Stimulated activated CD4-positive, alpha-beta T cell treated with anti-CD3 and anti-CD28 coated beads, Interleukin-12 subunit alpha, Interleukin-12 subunit beta, amount 100 ng/mL, for 48 hours (primary cell): ENCODE results near the gene PLPP7.
"Not testable (repeated sequence)": the region's sequence is repeated elsewhere in the genome, so short reads cannot be mapped to it uniquely, and the experiment has no call there.

Experiments used
- DNase-seq, 3 donors: peaks; one replicate each; pipeline ENCODE4 v3.0.0-alpha.2; 2020; ENCODE audit warnings: low read depth in 2 of 3, low spot score in 1 of 3

Gene PLPP7

DNA sequence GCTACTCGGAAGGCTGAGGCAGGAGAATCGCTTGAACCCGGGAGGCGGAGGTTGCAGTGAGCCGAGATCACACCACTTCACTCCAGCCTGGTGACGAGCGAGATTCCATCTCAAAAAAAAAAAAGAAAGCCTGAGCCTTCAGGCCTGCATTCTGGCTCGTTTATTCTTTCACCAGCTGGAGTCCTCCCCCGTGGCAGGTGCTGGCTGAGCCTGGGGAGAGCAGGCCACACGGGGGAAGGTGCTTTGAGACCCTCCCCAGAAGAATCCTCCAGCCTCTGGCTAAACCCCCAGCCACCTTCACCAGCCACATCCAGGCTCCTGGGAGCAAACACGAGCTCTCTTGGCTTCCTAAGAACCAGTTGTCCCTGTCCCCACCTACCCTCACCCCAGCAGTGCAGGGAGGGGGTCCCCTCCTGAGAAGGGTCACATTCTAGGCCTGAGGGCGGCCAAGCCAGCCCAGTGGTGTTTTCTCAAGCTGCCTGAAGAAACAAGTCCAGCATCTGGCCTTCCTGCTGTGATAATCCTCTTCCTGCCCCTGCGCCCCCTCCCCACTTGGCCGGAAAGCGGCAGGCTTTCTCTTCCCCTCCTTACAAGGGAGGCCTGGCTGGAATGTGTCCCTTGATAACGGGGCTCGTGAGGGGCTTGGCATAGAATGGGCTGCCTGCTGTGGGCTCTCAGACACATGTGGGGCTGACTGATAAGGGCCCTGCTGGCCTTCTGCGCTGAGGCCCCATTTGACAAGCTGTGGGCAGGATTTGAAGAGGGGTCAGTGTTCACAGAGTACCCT is 41.5 kb downstream of the PLPP7 start:
- no peak for DNase-seq

- DNase-seq, result not testable (repeated sequence)
Measured at GRCh38 chr9:131331996-131332395, 42.5 kb downstream of the PLPP7 start.

GRCh38 chr9:131333771-131334628 is 44.5 kb downstream of the PLPP7 start:
- DNase-seq, result no peak

GRCh38 chr9:131334629-131335367 is 45.3 kb downstream of the PLPP7 start:
- no peak for DNase-seq

DNA sequence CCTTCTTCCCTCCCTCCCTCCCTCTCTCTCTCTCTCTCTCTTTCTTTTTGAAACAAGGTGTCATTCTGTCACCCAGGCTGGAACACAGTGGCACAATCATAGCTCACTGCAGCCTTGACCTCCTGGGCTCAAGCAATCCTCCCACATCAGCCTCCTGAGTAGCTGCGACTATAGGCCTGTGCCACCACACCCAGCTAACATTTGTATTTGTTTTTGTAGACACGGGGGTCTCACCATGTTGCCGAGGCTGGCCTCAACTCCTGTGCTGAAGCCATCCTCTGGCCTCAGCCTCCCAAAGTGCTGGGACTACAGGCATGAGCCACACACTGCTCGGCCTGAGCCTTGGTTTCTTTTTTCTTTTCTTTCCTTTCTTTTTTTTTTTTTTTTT is 45.8 kb downstream of the PLPP7 start:
- no peak for DNase-seq

DNA sequence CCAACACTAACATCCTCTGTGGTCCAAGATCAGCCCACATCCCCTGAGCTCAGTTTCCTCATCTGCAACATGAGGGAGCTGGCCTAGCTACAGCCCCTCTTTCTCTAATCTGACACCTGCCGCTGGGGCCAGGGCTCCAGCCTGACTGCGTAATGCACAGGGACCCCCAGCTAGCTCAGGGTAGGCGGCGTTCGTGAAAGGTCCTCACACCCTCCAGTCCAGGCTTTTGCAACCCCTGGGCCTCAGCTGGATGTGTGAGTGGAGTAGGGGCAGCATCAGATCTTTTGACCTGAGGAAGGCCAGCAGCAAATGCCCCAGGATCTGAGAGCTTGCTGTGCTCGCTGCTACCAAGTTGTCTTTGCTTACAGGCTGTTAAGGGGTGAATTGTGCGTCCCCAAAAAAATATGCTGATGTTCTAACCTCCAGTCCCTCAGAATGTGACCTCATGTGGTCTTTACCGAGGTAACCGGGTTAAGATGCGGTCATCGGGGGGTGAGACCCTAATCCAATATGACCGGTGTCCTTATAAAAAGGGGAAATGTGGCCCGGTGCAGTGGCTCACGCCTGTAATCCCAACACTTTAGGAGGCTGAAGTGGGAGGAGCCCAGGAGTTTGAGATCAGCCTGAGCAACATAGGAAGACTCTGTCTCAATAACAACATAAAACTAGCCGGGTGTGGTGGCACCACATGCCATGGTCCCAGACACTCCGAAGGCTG is 47.8 kb downstream of the PLPP7 start:
- DNase-seq, result no peak

- not testable (repeated sequence) for DNase-seq
Measured at GRCh38 chr9:131339212-131339611, 49.7 kb downstream of the PLPP7 start.

- DNase-seq, result not testable (repeated sequence)
Measured at GRCh38 chr9:131344931-131345535, 55.5 kb downstream of the PLPP7 start.

GRCh38 chr9:131346559-131346958 is 57.0 kb downstream of the PLPP7 start:
- DNase-seq, result no peak

DNA sequence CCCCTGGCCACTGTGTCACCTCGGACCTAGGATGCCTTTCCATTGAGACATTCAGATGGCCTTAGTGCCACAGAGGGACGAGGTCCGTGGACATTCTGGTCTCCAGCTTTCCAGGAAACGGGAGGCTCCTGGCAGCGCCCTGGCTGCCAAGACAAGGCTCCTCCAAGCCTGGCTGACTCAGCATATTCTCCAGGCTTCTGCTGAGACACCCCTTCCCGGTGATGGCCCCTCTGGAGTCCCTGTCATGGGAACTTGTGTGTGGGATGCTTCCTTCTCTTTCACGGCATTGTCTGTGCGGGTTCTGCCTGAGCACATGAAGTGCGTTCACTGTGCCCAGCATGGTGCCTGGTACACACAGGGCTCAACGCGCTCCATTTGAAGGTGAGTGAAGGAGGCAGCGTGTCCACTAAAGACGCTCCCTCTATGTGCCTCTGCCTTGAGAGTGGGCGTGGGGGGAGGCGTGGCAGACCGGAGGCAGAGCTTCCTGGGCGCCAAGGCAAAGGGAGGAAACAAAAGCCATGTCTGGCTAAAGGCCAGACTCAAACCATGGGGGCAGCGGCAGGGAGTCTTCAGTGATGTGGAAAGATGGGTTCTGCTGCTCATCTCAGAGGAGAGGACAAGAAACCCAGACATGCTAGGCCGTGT is 58.0 kb downstream of the PLPP7 start:
- no peak for DNase-seq

- no peak for DNase-seq
Measured at GRCh38 chr9:131348631-131349521, 59.4 kb downstream of the PLPP7 start.

DNA sequence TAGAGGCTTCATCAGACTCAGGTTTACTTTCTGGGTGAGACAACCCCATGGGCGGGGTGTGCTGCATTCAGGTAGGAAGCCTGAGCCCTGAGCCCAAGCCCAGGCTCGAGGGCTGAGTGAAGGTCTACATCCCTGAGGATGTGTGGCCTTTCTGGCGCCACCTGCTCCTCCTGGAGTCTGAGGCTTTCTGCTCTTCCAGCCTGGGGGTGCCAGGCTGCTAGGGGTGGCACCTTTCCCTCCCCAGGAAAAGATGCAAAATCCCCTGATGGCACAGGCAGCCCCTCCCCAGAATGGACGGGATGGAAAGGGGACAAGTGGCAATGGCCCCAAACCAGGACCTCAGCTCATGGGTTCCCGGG is 60.0 kb downstream of the PLPP7 start:
- no peak for DNase-seq

- DNase-seq, result peak; percentile 73 to 88 (median 83)
Measured at GRCh38 chr9:131349881-131350563, 60.5 kb downstream of the PLPP7 start.

DNA sequence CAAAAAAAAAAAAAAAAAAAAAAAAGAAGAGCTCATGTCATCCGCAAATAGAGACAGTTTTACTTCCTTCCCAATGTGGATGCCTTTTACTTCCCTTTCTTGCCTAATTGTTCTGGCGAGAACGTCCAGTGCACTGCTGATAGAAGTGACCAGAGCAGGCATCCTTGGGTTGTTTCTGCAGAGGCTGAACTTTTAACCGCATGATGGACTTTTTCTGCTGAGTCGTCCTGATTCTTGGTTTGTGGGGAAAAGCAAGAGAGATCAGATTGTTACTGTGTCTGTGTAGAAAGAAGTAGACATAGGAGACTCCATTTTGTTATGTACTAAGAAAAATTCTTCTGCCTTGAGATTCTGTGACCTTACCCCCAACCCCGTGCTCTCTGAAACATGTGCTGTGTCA is 67.0 kb downstream of the PLPP7 start:
- DNase-seq, result not testable (repeated sequence)

GRCh38 chr9:131358556-131358955 is 69.0 kb downstream of the PLPP7 start:
- no peak for DNase-seq
